Breast epithelium (tissue), 3 donors: ENCODE measurements around the gene HEG1.

Experiments
- CTCF ChIP-seq, 3 donors: fragments of 450-650 bp; IDR thresholded peaks; one replicate each; pipeline ENCODE4 v1.5.1; 2016 to 2017; ENCODE audit warnings: antibody characterized with exemption in 3 of 3, mild to moderate bottlenecking in 3 of 3, moderate library complexity in 3 of 3
- POLR2A ChIP-seq: fragments of 450-650 bp; IDR thresholded peaks from one replicate; pipeline ENCODE4 v1.6.1; 2016; ENCODE audit warnings: antibody characterized with exemption, mild to moderate bottlenecking, moderate library complexity
- POLR2AphosphoS5 ChIP-seq, 3 donors: sonication (generic); formaldehyde crosslinking; IDR thresholded peaks; one replicate each; pipeline ENCODE4 v1.6.1; 2017; ENCODE audit warnings: antibody characterized with exemption in 3 of 3

- TF ChIP-seq CTCF (IDR thresholded peaks at IDR 0.05) (no peak), POLR2AphosphoS5 (IDR thresholded peaks at IDR 0.05) (no peak), POLR2A (no peak)
These were observed 120.5 kb downstream of the HEG1 start for GRCh38 chr3:124935264-124935663.
